Measurements from ENCODE around the gene MYH11.

- TF ChIP-seq, protein P1, sequence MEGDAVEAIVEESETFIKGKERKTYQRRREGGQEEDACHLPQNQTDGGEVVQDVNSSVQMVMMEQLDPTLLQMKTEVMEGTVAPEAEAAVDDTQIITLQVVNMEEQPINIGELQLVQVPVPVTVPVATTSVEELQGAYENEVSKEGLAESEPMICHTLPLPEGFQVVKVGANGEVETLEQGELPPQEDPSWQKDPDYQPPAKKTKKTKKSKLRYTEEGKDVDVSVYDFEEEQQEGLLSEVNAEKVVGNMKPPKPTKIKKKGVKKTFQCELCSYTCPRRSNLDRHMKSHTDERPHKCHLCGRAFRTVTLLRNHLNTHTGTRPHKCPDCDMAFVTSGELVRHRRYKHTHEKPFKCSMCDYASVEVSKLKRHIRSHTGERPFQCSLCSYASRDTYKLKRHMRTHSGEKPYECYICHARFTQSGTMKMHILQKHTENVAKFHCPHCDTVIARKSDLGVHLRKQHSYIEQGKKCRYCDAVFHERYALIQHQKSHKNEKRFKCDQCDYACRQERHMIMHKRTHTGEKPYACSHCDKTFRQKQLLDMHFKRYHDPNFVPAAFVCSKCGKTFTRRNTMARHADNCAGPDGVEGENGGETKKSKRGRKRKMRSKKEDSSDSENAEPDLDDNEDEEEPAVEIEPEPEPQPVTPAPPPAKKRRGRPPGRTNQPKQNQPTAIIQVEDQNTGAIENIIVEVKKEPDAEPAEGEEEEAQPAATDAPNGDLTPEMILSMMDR (conservative IDR thresholded peaks at IDR 0.05; ENCODE audit: low read length), result no peak
- no peak for TF ChIP-seq EZH2phosphoT487 (IDR thresholded peaks at IDR 0.05; ENCODE audit: borderline replicate concordance)
These were observed 131.1 kb downstream of the MYH11 start for GRCh38 chr16:15725641-15726240.

All from Loucy (cell line).